GM12865 (cell line): Measurements from ENCODE around the gene EXOSC7.
"Not testable (repeated sequence)": the region's sequence is repeated elsewhere in the genome, so short reads cannot be mapped to it uniquely, and the experiment has no call there.

Experiments
- DNase-seq: peaks from one replicate; pipeline ENCODE4 v3.0.0; 2010; ENCODE audit warnings: low read depth
- H3K4me3 ChIP-seq: 2 replicates; pipeline ENCODE4 v1.5.1; 2011; ENCODE audit warnings: mild to moderate bottlenecking, low read depth, low read length, control low read depth
- CTCF ChIP-seq: IDR thresholded peaks from 2 replicates; pipeline ENCODE4 v1.5.1; 2011; ENCODE audit warnings: low read length, control low read depth, low read depth, inconsistent platforms; ENCODE audit not compliant: insufficient read depth; ENCODE audit errors: missing control alignments

EXOSC7 gene

GRCh38 chr3:44932986-44933944, 42.8 kb upstream of the EXOSC7 start:
- no peak overlapping the region for H3K4me3 ChIP-seq
- DNase-seq, result no peak
- no peak for TF ChIP-seq CTCF

GRCh38 chr3:44939581-44940036, 36.4 kb upstream of the EXOSC7 start:
- no peak for DNase-seq
- no peak for TF ChIP-seq CTCF

GRCh38 chr3:44942202-44942921, 33.7 kb upstream of the EXOSC7 start:
- H3K4me3 ChIP-seq, result no peak overlapping the region
- no peak for TF ChIP-seq CTCF
- DNase-seq, result no peak

More at GRCh38 chr3:44939581-44940036, 36.4 kb upstream of the EXOSC7 start:
- H3K4me3 ChIP-seq, result no peak overlapping the region

GRCh38 chr3:44948239-44948638, 27.8 kb upstream of the EXOSC7 start:
- no peak for TF ChIP-seq CTCF
- no peak for DNase-seq
- H3K4me3 ChIP-seq, result no peak overlapping the region

- not testable (repeated sequence) for DNase-seq, H3K4me3 ChIP-seq
These were observed 26.3 kb upstream of the EXOSC7 start for GRCh38 chr3:44949770-44950169.

- no peak for TF ChIP-seq CTCF
- H3K4me3 ChIP-seq, result no peak overlapping the region
- no peak for DNase-seq
These were observed 25.7 kb upstream of the EXOSC7 start for GRCh38 chr3:44950275-44950734.

- no peak for TF ChIP-seq CTCF
- DNase-seq, result no peak
- no peak overlapping the region for H3K4me3 ChIP-seq
These were observed 23.4 kb upstream of the EXOSC7 start for GRCh38 chr3:44952689-44953088.
